Measurements from ENCODE around the gene WDPCP.
"Not testable (repeated sequence)": the region's sequence is repeated elsewhere in the genome, so short reads cannot be mapped to it uniquely, and the experiment has no call there.

Gene WDPCP

GRCh38 chr2:63588385-63589147, at the start of gene WDPCP, which contains the start of gene MDH1:
WDPCP (minus strand) TSS chr2:63588477; CDS start chr2:63588271, 206 bp downstream.
MDH1 (plus strand) TSS chr2:63588963; CDS start chr2:63589044, 81 bp downstream.
- peak; percentile 97 for DNase-seq

GRCh38 chr2:63632382-63632781, 44.1 kb upstream of the WDPCP start:
- DNase-seq = no peak

GRCh38 chr2:63631501-63631900, 43.2 kb upstream of the WDPCP start:
- DNase-seq = no peak

GRCh38 chr2:63628403-63628942, 40.2 kb upstream of the WDPCP start:
- no peak for DNase-seq

- no peak for DNase-seq
Observed at GRCh38 chr2:63627866-63628265, 39.6 kb upstream of the WDPCP start.

GRCh38 chr2:63623763-63624162, 35.5 kb upstream of the WDPCP start:
- not testable (repeated sequence) for DNase-seq

- no peak for DNase-seq
Observed at GRCh38 chr2:63622751-63623150, 34.5 kb upstream of the WDPCP start.

GRCh38 chr2:63619328-63619727, 31.1 kb upstream of the WDPCP start:
- no peak for DNase-seq

- DNase-seq = no peak
Observed at GRCh38 chr2:63617366-63617765, 29.1 kb upstream of the WDPCP start.

- DNase-seq = no peak
Observed at GRCh38 chr2:63614983-63615945, 27.0 kb upstream of the WDPCP start.

GRCh38 chr2:63614448-63614968, 26.2 kb upstream of the WDPCP start:
- DNase-seq = no peak

- no peak for DNase-seq
Observed at GRCh38 chr2:63613391-63613901, 25.2 kb upstream of the WDPCP start.

- DNase-seq = no peak
Observed at GRCh38 chr2:63610525-63610924, 22.2 kb upstream of the WDPCP start.

- DNase-seq = not testable (repeated sequence)
Observed at GRCh38 chr2:63608865-63609264, 20.6 kb upstream of the WDPCP start.

- no peak for DNase-seq
Observed at GRCh38 chr2:63604666-63605065, 16.4 kb upstream of the WDPCP start.

GRCh38 chr2:63600881-63601460, 12.7 kb upstream of the WDPCP start:
- DNase-seq = no peak

- DNase-seq = no peak
Observed at GRCh38 chr2:63598981-63599380, 10.7 kb upstream of the WDPCP start.

- DNase-seq = no peak
Observed at GRCh38 chr2:63596401-63596883, 8.2 kb upstream of the WDPCP start.

- no peak for DNase-seq
Observed at GRCh38 chr2:63594660-63595059, 6.4 kb upstream of the WDPCP start.

GRCh38 chr2:63591566-63592175, 3.4 kb upstream of the WDPCP start:
- DNase-seq = no peak

GRCh38 chr2:63590626-63591408, 2.5 kb upstream of the WDPCP start:
- DNase-seq = no peak
